PFSK-1 (cell line): ENCODE results near the gene CREM.

Experiments used
- FOXP2 ChIP-seq: optimal IDR thresholded peaks from 2 replicates; pipeline ENCODE3; 2011; ENCODE audit warnings: borderline replicate concordance, control low read depth, inconsistent platforms; ENCODE audit not compliant: insufficient read depth; ENCODE audit errors: extremely low read length, extremely low read depth
- POLR2AphosphoS5 ChIP-seq: IDR thresholded peaks from 2 replicates; pipeline ENCODE4 v1.6.1; 2012; ENCODE audit warnings: low read depth, mild to moderate bottlenecking, control low read depth, low read length, moderate library complexity
- TAF1 ChIP-seq: IDR thresholded peaks from 2 replicates; pipeline ENCODE4 v1.6.1; 2012; ENCODE audit warnings: low read length, control low read depth, borderline replicate concordance; ENCODE audit not compliant: insufficient read depth

DNA sequence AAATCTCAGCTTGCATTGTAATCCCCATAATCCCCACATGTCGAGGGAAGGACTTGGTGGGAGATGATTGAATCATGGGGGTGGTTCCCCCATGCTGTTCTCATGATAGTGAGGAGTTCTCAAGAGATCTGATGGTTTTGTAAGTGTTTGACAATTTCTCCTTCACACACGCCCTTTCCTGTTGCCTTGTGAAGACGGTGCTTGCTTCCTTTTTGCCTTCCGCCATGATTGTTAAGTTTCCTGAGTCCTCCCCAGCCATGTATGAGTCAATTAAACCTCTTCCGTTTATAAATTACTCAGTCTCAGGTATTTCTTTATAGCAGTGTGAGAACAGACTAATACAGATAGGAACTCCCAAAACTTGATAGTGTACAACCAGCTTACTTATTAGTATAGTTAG is 98.6 kb downstream of the CREM start:
- TF ChIP-seq POLR2AphosphoS5 (no peak), TAF1 (no peak), FOXP2 (no peak)
